Progenitor cell of endocrine pancreas (in vitro differentiated cells): ENCODE measurements around the gene USP6NL. TPM values are rescaled to one million over a fixed set of nuclear protein-coding genes. Genes with fewer than 3 reads are reported as not detected.

Source experiments
- DNase-seq: peaks from one replicate; pipeline ENCODE4 v3.0.0; 2021; ENCODE audit warnings: low spot score; ENCODE audit not compliant: unreplicated experiment
- H3K27ac Mint-ChIP-seq: 2 replicates; pipeline ENCODE4 v1.8.0; 2021; ENCODE audit warnings: mild to moderate bottlenecking, moderate library complexity, mixed read lengths
- H3K27me3 Mint-ChIP-seq: 2 replicates; pipeline ENCODE4 v1.8.0; 2021; ENCODE audit warnings: mixed read lengths
- H3K36me3 Mint-ChIP-seq: 2 replicates; pipeline ENCODE4 v1.8.0; 2022; ENCODE audit warnings: mixed read lengths; ENCODE audit not compliant: insufficient read depth
- H3K4me1 Mint-ChIP-seq: 2 replicates; pipeline ENCODE4 v1.8.0; 2021; ENCODE audit warnings: low read depth, mixed read lengths
- H3K4me3 Mint-ChIP-seq: 2 replicates; pipeline ENCODE4 v1.8.0; 2021; ENCODE audit warnings: low read depth, mild to moderate bottlenecking, moderate library complexity, mixed read lengths
- H3K9me3 Mint-ChIP-seq: 2 replicates; pipeline ENCODE4 v1.8.0; 2021; ENCODE audit warnings: low read depth, mixed read lengths
- CTCF ChIP-seq: fragments of 200-600 bp; sonication (generic); IDR thresholded peaks from one replicate; pipeline ENCODE4 v1.5.0; 2021; ENCODE audit warnings: antibody characterized with exemption, mild to moderate bottlenecking; ENCODE audit not compliant: unreplicated experiment
- total RNA-seq: library from RNA; stranded (reverse); gene quantifications from 2 replicates; pipeline ENCODE4 v1.2.1, GENCODE V29; 2021

USP6NL gene
- total RNA-seq, 1 donor from 2014 or later, result 37.3 TPM

- Mint-ChIP-seq H3K4me1 (peaks cover 9% of the 10 kb centered on the region), H3K27me3 (no peaks in the 10 kb centered on the region), H3K9me3 (no peaks in the 10 kb centered on the region), H3K4me3 (no peak overlapping the region), H3K36me3 (peaks cover 10% of the 10 kb centered on the region), H3K27ac (no peak overlapping the region)
- DNase-seq, result no peak
- TF ChIP-seq CTCF, result no peak
Measured at GRCh38 chr10:11511321-11511720, 100.1 kb downstream of the USP6NL start.

- Mint-ChIP-seq H3K27ac (no peak overlapping the region), H3K4me3 (no peak overlapping the region), H3K27me3 (no peaks in the 10 kb centered on the region)
Measured at GRCh38 chr10:11510736-11511135, 100.7 kb downstream of the USP6NL start.

GRCh38 chr10:11510281-11510680 lies 101.2 kb downstream of the USP6NL start:
- H3K36me3 Mint-ChIP-seq, result peaks cover 8% of the 10 kb centered on the region
- H3K4me3 Mint-ChIP-seq, result no peak overlapping the region
- no peaks in the 10 kb centered on the region for H3K27me3 Mint-ChIP-seq
- DNase-seq, result no peak
- H3K4me1 Mint-ChIP-seq, result peaks cover 9% of the 10 kb centered on the region
- H3K9me3 Mint-ChIP-seq, result no peaks in the 10 kb centered on the region
- TF ChIP-seq CTCF, result no peak
- no peak overlapping the region for H3K27ac Mint-ChIP-seq

More at GRCh38 chr10:11510736-11511135, 100.7 kb downstream of the USP6NL start:
- Mint-ChIP-seq H3K36me3 (peaks cover 10% of the 10 kb centered on the region), H3K9me3 (no peaks in the 10 kb centered on the region), H3K4me1 (peaks cover 9% of the 10 kb centered on the region)
- no peak for DNase-seq
- no peak for TF ChIP-seq CTCF

- peaks cover 9% of the 10 kb centered on the region for H3K4me1 Mint-ChIP-seq
- H3K27me3 Mint-ChIP-seq, result no peaks in the 10 kb centered on the region
- TF ChIP-seq CTCF, result no peak
- DNase-seq, result no peak
- no peak overlapping the region for H3K27ac Mint-ChIP-seq
- no peaks in the 10 kb centered on the region for H3K9me3 Mint-ChIP-seq
- no peak overlapping the region for H3K4me3 Mint-ChIP-seq
- H3K36me3 Mint-ChIP-seq, result peaks cover 7% of the 10 kb centered on the region
Measured at GRCh38 chr10:11509036-11509435, 102.4 kb downstream of the USP6NL start.

- TF ChIP-seq CTCF, result no peak
- Mint-ChIP-seq H3K27me3 (no peaks in the 10 kb centered on the region), H3K4me3 (no peak overlapping the region), H3K9me3 (no peaks in the 10 kb centered on the region), H3K27ac (no peak overlapping the region), H3K4me1 (peaks cover 9% of the 10 kb centered on the region), H3K36me3 (peaks cover 7% of the 10 kb centered on the region)
- no peak for DNase-seq
Measured at GRCh38 chr10:11506247-11506789, 105.1 kb downstream of the USP6NL start.
